Vagina (tissue), 2 donors: ENCODE data around the gene GINS3.

ENCODE experiments used
- POLR2A ChIP-seq, 2 donors: fragments of 450-650 bp; IDR thresholded peaks; one replicate each; pipeline ENCODE4 v1.6.1; 2017; ENCODE audit warnings: antibody characterized with exemption in 2 of 2, mild to moderate bottlenecking in 2 of 2, moderate library complexity in 2 of 2
- POLR2AphosphoS5 ChIP-seq, 2 donors: sonication (generic); formaldehyde crosslinking; IDR thresholded peaks; one replicate each; pipeline ENCODE4 v1.9.0; 2017; ENCODE audit warnings: antibody characterized with exemption in 2 of 2, mild to moderate bottlenecking in 2 of 2, low read depth in 1 of 2; ENCODE audit not compliant: insufficient read depth in 1 of 2
- TF ChIP-seq, protein P1 (sequence below), 3 experiments: fragments of 450-650 bp in 2 of 3; fragments of 200-600 bp in 1 of 3; sonication (generic) in 1 of 3; IDR thresholded peaks; one replicate each; pipeline ENCODE4 v1.5.1; 2017 to 2019; ENCODE audit warnings: antibody characterized with exemption in 3 of 3, mild to moderate bottlenecking in 2 of 3, moderate library complexity in 2 of 3

- TF ChIP-seq, protein P1, sequence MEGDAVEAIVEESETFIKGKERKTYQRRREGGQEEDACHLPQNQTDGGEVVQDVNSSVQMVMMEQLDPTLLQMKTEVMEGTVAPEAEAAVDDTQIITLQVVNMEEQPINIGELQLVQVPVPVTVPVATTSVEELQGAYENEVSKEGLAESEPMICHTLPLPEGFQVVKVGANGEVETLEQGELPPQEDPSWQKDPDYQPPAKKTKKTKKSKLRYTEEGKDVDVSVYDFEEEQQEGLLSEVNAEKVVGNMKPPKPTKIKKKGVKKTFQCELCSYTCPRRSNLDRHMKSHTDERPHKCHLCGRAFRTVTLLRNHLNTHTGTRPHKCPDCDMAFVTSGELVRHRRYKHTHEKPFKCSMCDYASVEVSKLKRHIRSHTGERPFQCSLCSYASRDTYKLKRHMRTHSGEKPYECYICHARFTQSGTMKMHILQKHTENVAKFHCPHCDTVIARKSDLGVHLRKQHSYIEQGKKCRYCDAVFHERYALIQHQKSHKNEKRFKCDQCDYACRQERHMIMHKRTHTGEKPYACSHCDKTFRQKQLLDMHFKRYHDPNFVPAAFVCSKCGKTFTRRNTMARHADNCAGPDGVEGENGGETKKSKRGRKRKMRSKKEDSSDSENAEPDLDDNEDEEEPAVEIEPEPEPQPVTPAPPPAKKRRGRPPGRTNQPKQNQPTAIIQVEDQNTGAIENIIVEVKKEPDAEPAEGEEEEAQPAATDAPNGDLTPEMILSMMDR (IDR thresholded peaks at IDR 0.05): no peak
- TF ChIP-seq POLR2AphosphoS5 (IDR thresholded peaks at IDR 0.05; ENCODE audit: insufficient read depth in 1 of 2, low read depth in 1 of 2) (no peak), POLR2A (IDR thresholded peaks at IDR 0.05) (no peak)
Measured at GRCh38 chr16:58421059-58421458, 28.8 kb downstream of the GINS3 start.
